Fibroblast of skin of right quadriceps (primary cell): ENCODE results near the gene GFRA4.

Experiments
- DNase-seq: peaks from one replicate; pipeline ENCODE4 v3.0.0-alpha.2; 2013

GFRA4 gene

GRCh38 chr20:3673221-3674070 is 10.2 kb upstream of the GFRA4 start:
- no peak for DNase-seq

- DNase-seq = no peak
Observed at GRCh38 chr20:3672547-3673171, 9.5 kb upstream of the GFRA4 start.

- DNase-seq = no peak
Observed at GRCh38 chr20:3671986-3672546, 8.9 kb upstream of the GFRA4 start.

GRCh38 chr20:3670945-3671344 is 7.7 kb upstream of the GFRA4 start:
- DNase-seq = no peak

- DNase-seq = no peak
Observed at GRCh38 chr20:3670511-3670910, 7.3 kb upstream of the GFRA4 start.

- no peak for DNase-seq
Observed at GRCh38 chr20:3669710-3670367, 6.6 kb upstream of the GFRA4 start.

GRCh38 chr20:3667434-3668037 is 4.3 kb upstream of the GFRA4 start:
- DNase-seq = no peak

- no peak for DNase-seq
Observed at GRCh38 chr20:3663858-3664257, 659 bp upstream of the GFRA4 start.

GRCh38 chr20:3661814-3662665 is 1.2 kb downstream of the GFRA4 start:
- DNase-seq = no peak

GRCh38 chr20:3661060-3661813 is 2.0 kb downstream of the GFRA4 start:
- DNase-seq = no peak

GRCh38 chr20:3660262-3661059 is 2.7 kb downstream of the GFRA4 start:
- no peak for DNase-seq

GRCh38 chr20:3659492-3660261 is 3.5 kb downstream of the GFRA4 start:
- no peak for DNase-seq

- DNase-seq = no peak
Observed at GRCh38 chr20:3658716-3659491, 4.3 kb downstream of the GFRA4 start.

- no peak for DNase-seq
Observed at GRCh38 chr20:3658019-3658715, 5.0 kb downstream of the GFRA4 start.

GRCh38 chr20:3655131-3655405 is 8.1 kb downstream of the GFRA4 start:
- no peak for DNase-seq

- DNase-seq = no peak
Observed at GRCh38 chr20:3654326-3655130, 8.7 kb downstream of the GFRA4 start.

GRCh38 chr20:3653921-3654320 is 9.3 kb downstream of the GFRA4 start:
- no peak for DNase-seq
